Measurements from ENCODE around the gene CTNNA2.
"Not testable (repeated sequence)": the region's sequence is repeated elsewhere in the genome, so short reads cannot be mapped to it uniquely, and the experiment has no call there.

CTNNA2 gene

DNA sequence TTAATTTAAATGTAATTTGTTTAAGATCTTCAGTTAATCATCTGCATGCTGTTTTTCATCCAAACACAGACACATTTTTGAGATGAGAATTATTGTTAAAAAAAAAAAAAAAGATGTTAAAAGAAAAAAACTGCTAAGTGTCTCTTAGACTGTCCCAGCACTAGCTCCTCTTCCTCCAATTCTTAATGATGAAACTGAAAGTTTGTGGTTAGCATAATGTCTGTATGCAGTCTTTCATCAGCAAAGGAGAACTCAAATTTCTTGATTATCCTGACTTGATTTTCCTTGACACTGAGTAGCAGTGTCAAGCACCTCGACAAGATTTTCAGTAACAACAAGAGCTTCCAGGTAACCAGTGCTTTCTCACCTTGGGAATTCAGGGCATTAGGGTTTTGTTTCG lies 517.3 kb downstream of the CTNNA2 start:
- WGBS: 80% methylated on average over 2 of the region's 2 CpGs
- no peak overlapping the region for H2BK5ac ChIP-seq (ENCODE audit: low read depth, low read length, poor library complexity, severe bottlenecking)
- no peak overlapping the region for H3K27ac ChIP-seq (ENCODE audit: low read length, poor library complexity, severe bottlenecking)
- no peak overlapping the region for H2AK5ac ChIP-seq (ENCODE audit: low read length, severe bottlenecking)
- no peak overlapping the region for H2BK120ac ChIP-seq (ENCODE audit: low read depth, low read length)
- no peak overlapping the region for H4K91ac ChIP-seq (ENCODE audit: low read length)
- H3K14ac ChIP-seq (ENCODE audit: low read length in 2 of 2): no peak overlapping the region
- no peak overlapping the region for H2AFZ ChIP-seq (ENCODE audit: low read depth, low read length)
- no peaks in the 10 kb centered on the region for H3K27me3 ChIP-seq (ENCODE audit: control insufficient read depth in 1 of 2, insufficient read depth in 1 of 2, low read length in 2 of 2)
- H2BK15ac ChIP-seq (ENCODE audit: low read depth, poor library complexity, severe bottlenecking): no peak overlapping the region
- H3K4me1 ChIP-seq (ENCODE audit: control insufficient read depth, insufficient read depth, low read depth, low read length): no peaks in the 10 kb centered on the region
- no peaks in the 10 kb centered on the region for H3K79me1 ChIP-seq (replicated peaks; ENCODE audit: low read length, poor library complexity, severe bottlenecking)
- H3K4me3 ChIP-seq (ENCODE audit: insufficient read depth in 1 of 2, low read depth in 1 of 2, low read length in 2 of 2): no peak overlapping the region
- DNase-seq: no peak
- no peak overlapping the region for H3K9ac ChIP-seq (ENCODE audit: low read length)
- H3K36me3 ChIP-seq (ENCODE audit: control insufficient read depth in 1 of 2, insufficient read depth in 2 of 2, low read depth in 1 of 2, low read length in 2 of 2): no peaks in the 10 kb centered on the region
- no peak overlapping the region for H3K4me2 ChIP-seq (ENCODE audit: low read length, poor library complexity, severe bottlenecking)
- H3K18ac ChIP-seq (ENCODE audit: low read depth in 1 of 2, low read length in 2 of 2): no peak overlapping the region
- H3K9me3 ChIP-seq (ENCODE audit: control insufficient read depth, low read length): no peaks in the 10 kb centered on the region
- H2BK12ac ChIP-seq (ENCODE audit: low read length in 2 of 2): no peak overlapping the region
- H4K8ac ChIP-seq (ENCODE audit: low read length): no peak overlapping the region
- no peak overlapping the region for H3K23ac ChIP-seq (ENCODE audit: low read length in 2 of 2)
- no peak overlapping the region for H3K4ac ChIP-seq (ENCODE audit: low read depth in 1 of 2, low read length in 2 of 2)

DNA sequence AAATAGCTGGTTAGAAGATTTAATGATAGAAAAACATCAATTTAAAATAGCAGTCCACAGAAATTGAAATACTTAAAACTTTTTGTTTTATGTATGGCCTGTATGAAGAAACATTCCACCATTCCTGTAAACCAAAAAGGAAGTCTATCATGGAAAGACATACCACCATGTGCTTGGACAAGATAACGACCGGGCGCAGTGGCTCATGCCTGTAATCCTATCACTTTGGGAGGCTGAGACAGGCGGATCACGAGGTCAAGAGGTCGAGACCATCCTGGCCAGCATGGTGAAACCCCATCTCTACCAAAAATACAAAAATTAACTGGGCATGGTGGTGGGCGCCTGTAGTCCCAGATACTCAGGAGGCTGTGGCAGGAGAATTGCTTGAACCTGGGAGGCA lies 519.8 kb downstream of the CTNNA2 start:
- H4K8ac ChIP-seq (ENCODE audit: low read length); H3K14ac ChIP-seq (ENCODE audit: low read length in 2 of 2); H3K4me1 ChIP-seq (ENCODE audit: control insufficient read depth, insufficient read depth, low read depth, low read length); H3K9ac ChIP-seq (ENCODE audit: low read length); H3K18ac ChIP-seq (ENCODE audit: low read depth in 1 of 2, low read length in 2 of 2); H3K23ac ChIP-seq (ENCODE audit: low read length in 2 of 2); H2AFZ ChIP-seq (ENCODE audit: low read depth, low read length); H3K9me3 ChIP-seq (ENCODE audit: control insufficient read depth, low read length); H2BK5ac ChIP-seq (ENCODE audit: low read depth, low read length, poor library complexity, severe bottlenecking); H3K4me3 ChIP-seq (ENCODE audit: insufficient read depth in 1 of 2, low read depth in 1 of 2, low read length in 2 of 2); H2AK5ac ChIP-seq (ENCODE audit: low read length, severe bottlenecking); H3K79me1 ChIP-seq (replicated peaks; ENCODE audit: low read length, poor library complexity, severe bottlenecking); H2BK120ac ChIP-seq (ENCODE audit: low read depth, low read length); H4K91ac ChIP-seq (ENCODE audit: low read length); H3K4me2 ChIP-seq (ENCODE audit: low read length, poor library complexity, severe bottlenecking); H3K27ac ChIP-seq (ENCODE audit: low read length, poor library complexity, severe bottlenecking); H3K27me3 ChIP-seq (ENCODE audit: control insufficient read depth in 1 of 2, insufficient read depth in 1 of 2, low read length in 2 of 2); H2BK12ac ChIP-seq (ENCODE audit: low read length in 2 of 2); H3K36me3 ChIP-seq (ENCODE audit: control insufficient read depth in 1 of 2, insufficient read depth in 2 of 2, low read depth in 1 of 2, low read length in 2 of 2); DNase-seq; H2BK15ac ChIP-seq (ENCODE audit: low read depth, poor library complexity, severe bottlenecking); H3K4ac ChIP-seq (ENCODE audit: low read depth in 1 of 2, low read length in 2 of 2): not testable (repeated sequence)
- 87% methylated on average over 6 of the region's 7 CpGs for WGBS

DNA sequence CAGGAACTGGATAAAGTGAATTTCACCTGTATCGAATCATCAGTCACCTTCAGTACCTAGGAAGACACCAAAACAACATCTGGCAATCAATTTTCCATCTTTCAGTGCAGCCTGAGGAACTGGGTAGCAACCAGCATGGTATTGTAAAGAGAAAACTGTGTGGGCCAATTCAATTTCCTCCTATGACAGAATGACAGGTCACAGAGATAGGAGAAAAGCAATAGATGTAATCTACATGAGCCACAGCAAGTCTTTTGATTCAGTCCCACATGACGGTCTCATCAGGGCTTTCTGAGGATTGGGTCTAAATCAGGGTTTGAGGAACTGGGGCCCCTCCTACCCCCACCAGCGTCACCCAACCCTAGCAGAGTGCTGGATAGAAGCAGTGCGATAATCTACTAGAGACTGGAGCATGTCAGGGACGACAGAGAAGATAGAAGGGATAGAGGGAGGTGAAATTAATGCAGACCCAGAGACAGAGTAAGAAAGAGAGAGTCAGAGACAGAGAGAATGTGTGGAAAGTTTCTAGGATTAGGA lies 523.0 kb downstream of the CTNNA2 start:
- Histone ChIP-seq H3K36me3 (ENCODE audit: control insufficient read depth in 1 of 2, insufficient read depth in 2 of 2, low read depth in 1 of 2, low read length in 2 of 2) (no peaks in the 10 kb centered on the region), H2BK12ac (ENCODE audit: low read length in 2 of 2) (no peak overlapping the region), H3K9ac (ENCODE audit: low read length) (no peak overlapping the region), H3K27ac (ENCODE audit: low read length, poor library complexity, severe bottlenecking) (no peak overlapping the region), H3K18ac (ENCODE audit: low read depth in 1 of 2, low read length in 2 of 2) (no peak overlapping the region), H3K4me3 (ENCODE audit: insufficient read depth in 1 of 2, low read depth in 1 of 2, low read length in 2 of 2) (no peak overlapping the region), H2BK5ac (ENCODE audit: low read depth, low read length, poor library complexity, severe bottlenecking) (no peak overlapping the region), H4K8ac (ENCODE audit: low read length) (no peak overlapping the region), H2BK15ac (ENCODE audit: low read depth, poor library complexity, severe bottlenecking) (no peak overlapping the region), H3K14ac (ENCODE audit: low read length in 2 of 2) (no peak overlapping the region), H3K4ac (ENCODE audit: low read depth in 1 of 2, low read length in 2 of 2) (no peak overlapping the region), H4K91ac (ENCODE audit: low read length) (no peak overlapping the region), H2AFZ (ENCODE audit: low read depth, low read length) (no peak overlapping the region), H3K27me3 (ENCODE audit: control insufficient read depth in 1 of 2, insufficient read depth in 1 of 2, low read length in 2 of 2) (no peaks in the 10 kb centered on the region), H3K9me3 (ENCODE audit: control insufficient read depth, low read length) (no peaks in the 10 kb centered on the region), H3K23ac (ENCODE audit: low read length in 2 of 2) (no peak overlapping the region), H2AK5ac (ENCODE audit: low read length, severe bottlenecking) (no peak overlapping the region), H3K79me1 (replicated peaks; ENCODE audit: low read length, poor library complexity, severe bottlenecking) (no peaks in the 10 kb centered on the region), H3K4me1 (ENCODE audit: control insufficient read depth, insufficient read depth, low read depth, low read length) (no peaks in the 10 kb centered on the region), H2BK120ac (ENCODE audit: low read depth, low read length) (no peak overlapping the region), H3K4me2 (ENCODE audit: low read length, poor library complexity, severe bottlenecking) (no peak overlapping the region)
- WGBS: 72% methylated on average over 5 of the region's 5 CpGs
- DNase-seq: no peak

DNA sequence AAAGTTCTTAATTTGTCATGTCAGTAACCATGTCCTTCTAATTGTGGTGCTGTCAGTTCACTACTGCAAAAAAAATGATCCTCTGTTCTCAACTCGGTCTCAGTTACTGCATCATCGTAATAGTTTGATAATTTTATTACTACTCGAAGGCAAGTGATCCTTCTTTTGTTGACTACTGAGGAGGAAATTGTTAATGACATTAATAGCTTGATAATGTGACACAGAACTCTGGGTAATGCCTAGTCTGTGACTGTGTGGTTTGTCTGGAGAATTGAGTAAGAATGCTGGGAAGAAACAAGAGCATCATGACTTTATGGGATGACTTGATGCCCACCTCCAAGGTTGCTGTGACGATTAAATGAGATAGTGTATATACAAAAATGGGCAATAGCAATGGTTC lies 524.5 kb downstream of the CTNNA2 start:
- Histone ChIP-seq H2BK5ac (ENCODE audit: low read depth, low read length, poor library complexity, severe bottlenecking) (no peak overlapping the region), H3K4ac (ENCODE audit: low read depth in 1 of 2, low read length in 2 of 2) (no peak overlapping the region), H2BK120ac (ENCODE audit: low read depth, low read length) (no peak overlapping the region)

More for the DNA sequence above, 524.5 kb downstream of the CTNNA2 start:
- no peaks in the 10 kb centered on the region for H3K9me3 ChIP-seq (ENCODE audit: control insufficient read depth, low read length)
- H3K4me1 ChIP-seq (ENCODE audit: control insufficient read depth, insufficient read depth, low read depth, low read length): no peaks in the 10 kb centered on the region
- H3K14ac ChIP-seq (ENCODE audit: low read length in 2 of 2): no peak overlapping the region
- H4K91ac ChIP-seq (ENCODE audit: low read length): no peak overlapping the region
- H2AFZ ChIP-seq (ENCODE audit: low read depth, low read length): no peak overlapping the region
- H3K27ac ChIP-seq (ENCODE audit: low read length, poor library complexity, severe bottlenecking): no peak overlapping the region
- H3K79me1 ChIP-seq (replicated peaks; ENCODE audit: low read length, poor library complexity, severe bottlenecking): no peaks in the 10 kb centered on the region
- H3K27me3 ChIP-seq (ENCODE audit: control insufficient read depth in 1 of 2, insufficient read depth in 1 of 2, low read length in 2 of 2): no peaks in the 10 kb centered on the region
- no peak overlapping the region for H3K9ac ChIP-seq (ENCODE audit: low read length)
- no peaks in the 10 kb centered on the region for H3K36me3 ChIP-seq (ENCODE audit: control insufficient read depth in 1 of 2, insufficient read depth in 2 of 2, low read depth in 1 of 2, low read length in 2 of 2)
- no peak overlapping the region for H2BK15ac ChIP-seq (ENCODE audit: low read depth, poor library complexity, severe bottlenecking)
- H3K4me3 ChIP-seq (ENCODE audit: insufficient read depth in 1 of 2, low read depth in 1 of 2, low read length in 2 of 2): no peak overlapping the region
- WGBS: 94% methylated on average over 3 of the region's 4 CpGs
- H4K8ac ChIP-seq (ENCODE audit: low read length): no peak overlapping the region
- no peak overlapping the region for H3K18ac ChIP-seq (ENCODE audit: low read depth in 1 of 2, low read length in 2 of 2)
- H3K23ac ChIP-seq (ENCODE audit: low read length in 2 of 2): no peak overlapping the region
- H2BK12ac ChIP-seq (ENCODE audit: low read length in 2 of 2): no peak overlapping the region
- H3K4me2 ChIP-seq (ENCODE audit: low read length, poor library complexity, severe bottlenecking): no peak overlapping the region
- no peak overlapping the region for H2AK5ac ChIP-seq (ENCODE audit: low read length, severe bottlenecking)
- DNase-seq: no peak
